PC-3 (cell line): ENCODE measurements around the gene TYROBP. TPM values are rescaled to one million over a fixed set of nuclear protein-coding genes. Genes with fewer than 3 reads are reported as not detected.

Experiments
- ATAC-seq: fragments of 200-7000 bp; cut with Tn5 transposase; 2 replicates; pipeline ENCODE4 v1.9.1; 2020; ENCODE audit warnings: mild to moderate bottlenecking, moderate library complexity
- BruUV-seq: library from RNA; stranded (reverse); fragments of 400-500 nt; replicated peaks from 2 replicates; lab custom pipeline; 2021; lab: Mats Ljungman, UMichigan
- CTCF ChIA-PET: fragments of 300-600 bp; sonication (Branson Sonifier 250); formaldehyde crosslinking; loops from one replicate; lab custom pipeline; 2022; ENCODE audit warnings: antibody characterized with exemption; lab: Charles Lee
- POLR2A ChIA-PET: fragments of 300-600 bp; sonication (Branson Sonifier 250); formaldehyde crosslinking; loops from one replicate; lab custom pipeline; 2022; ENCODE audit warnings: antibody characterized with exemption; ENCODE audit not compliant: unreplicated experiment; lab: Charles Lee
- DNase-seq: peaks from one replicate; pipeline ENCODE4 v3.0.0-alpha.2; 2015
- H2AFZ ChIP-seq: fragments of 300-600 bp; sonication (generic); 2 replicates; pipeline ENCODE4 v1.6.0; 2016; ENCODE audit warnings: antibody characterized with exemption, low read length
- H3F3A ChIP-seq: fragments of 300-600 bp; sonication (generic); one replicate; pipeline ENCODE4 v1.6.0; 2017; ENCODE audit warnings: antibody characterized with exemption, low read length, control low read depth, mild to moderate bottlenecking; ENCODE audit not compliant: unreplicated experiment
- H3K27ac ChIP-seq: fragments of 300-600 bp; sonication (generic); 2 replicates; pipeline ENCODE4 v1.5.1; 2016; ENCODE audit warnings: mild to moderate bottlenecking, low read length
- H3K27me3 ChIP-seq: fragments of 300-600 bp; sonication (generic); 2 replicates; pipeline ENCODE4 v1.6.1; 2016; ENCODE audit warnings: low read length, mixed read lengths
- H3K36me3 ChIP-seq: fragments of 300-600 bp; sonication (generic); 2 replicates; pipeline ENCODE4 v1.6.1; 2016; ENCODE audit warnings: low read depth, mixed run types, low read length, mixed read lengths
- H3K4me1 ChIP-seq: fragments of 300-600 bp; sonication (generic); 2 replicates; pipeline ENCODE4 v1.5.1; 2016; ENCODE audit warnings: low read length; ENCODE audit not compliant: insufficient read depth
- H3K4me2 ChIP-seq: fragments of 300-600 bp; sonication (generic); 2 replicates; pipeline ENCODE4 v1.6.0; 2016; ENCODE audit warnings: low read length
- H3K4me3 ChIP-seq: fragments of 300-600 bp; sonication (generic); 2 replicates; pipeline ENCODE4 v1.5.1; 2016; ENCODE audit warnings: mild to moderate bottlenecking, low read length, mixed read lengths
- H3K79me2 ChIP-seq: fragments of 300-600 bp; sonication (generic); 2 replicates; pipeline ENCODE4 v1.6.1; 2017; ENCODE audit warnings: low read length, mixed read lengths
- H3K9ac ChIP-seq: fragments of 300-600 bp; sonication (generic); 2 replicates; pipeline ENCODE4 v1.6.0; 2016; ENCODE audit warnings: mild to moderate bottlenecking, low read length
- H3K9me2 ChIP-seq: fragments of 300-600 bp; sonication (generic); replicated peaks from 2 replicates; pipeline ENCODE4 v1.6.1; 2016; ENCODE audit warnings: mixed run types, low read length, mixed read lengths
- H3K9me3 ChIP-seq: fragments of 300-600 bp; sonication (generic); 2 replicates; pipeline ENCODE4 v1.6.1; 2016; ENCODE audit warnings: low read length, mixed read lengths
- H4K20me1 ChIP-seq: fragments of 300-600 bp; sonication (generic); 2 replicates; pipeline ENCODE4 v1.6.1; 2016; ENCODE audit warnings: low read length, mixed read lengths
- CTCF ChIP-seq: fragments of 300-600 bp; sonication (generic); conservative IDR thresholded peaks from 2 replicates; pipeline ENCODE4 v1.5.1; 2017; ENCODE audit warnings: antibody characterized with exemption, low read depth, mild to moderate bottlenecking, low read length
- EZH2 ChIP-seq: fragments of 300-600 bp; sonication (generic); IDR thresholded peaks from one replicate; pipeline ENCODE4 v1.6.1; 2017; ENCODE audit warnings: antibody characterized with exemption, mild to moderate bottlenecking, low read length; ENCODE audit not compliant: unreplicated experiment
- EZH2phosphoT487 ChIP-seq: fragments of 300-600 bp; sonication (generic); IDR thresholded peaks from 2 replicates; pipeline ENCODE4 v1.6.1; 2018; ENCODE audit warnings: mild to moderate bottlenecking, antibody characterized with exemption, low read length, borderline replicate concordance
- intact Hi-C: fragments of 100-400 bp; cut with micrococcal nuclease; formaldehyde crosslinking; loops from 2 replicates; pipeline ENCODE4 v1.9.0; 2023
- total RNA-seq: library from RNA; depleted of rRNA; stranded (reverse); fragments of >200 nt; gene quantifications from 2 replicates; pipeline ENCODE4 v1.2.3, GENCODE V29; 2014

Gene TYROBP
- total RNA-seq, 1 experiment from 2014 or later = not detected

- Histone ChIP-seq H2AFZ (no peak overlapping the region), H3F3A (no peaks in the 10 kb centered on the region), H3K79me2 (peaks cover 19% of the 10 kb centered on the region), H4K20me1 (no peaks in the 10 kb centered on the region), H3K27me3 (no peaks in the 10 kb centered on the region), H3K36me3 (no peaks in the 10 kb centered on the region), H3K9ac (peak overlapping the region; percentile 91; the same call in 1 of the 2 replicates), H3K9me2 (no peaks in the 10 kb centered on the region), H3K27ac (no peak overlapping the region), H3K4me1 (peaks cover 10% of the 10 kb centered on the region; the same call in 1 of the 2 replicates), H3K4me3 (peak overlapping the region; percentile 95; the same call in 1 of the 2 replicates), H3K4me2 (peak overlapping the region; percentile 91), H3K9me3 (no peaks in the 10 kb centered on the region)
- TF ChIP-seq EZH2phosphoT487 (no peak), EZH2 (no peak), CTCF (no peak)
- DNase-seq (peak; percentile 27), ATAC-seq (no peak)
- intact Hi-C loops = no loop called here
- no TSS peak for BruUV-seq
- CTCF ChIA-PET = interaction anchor here (0.8 kb wide), 1 partner anchor 30 kb away, joined by 3 read pairs; no protein-coding TSS in a partner anchor
- POLR2A ChIA-PET = no interaction called here
Measured at GRCh38 chr19:35901055-35901644, 6.9 kb downstream of the TYROBP start.

DNA sequence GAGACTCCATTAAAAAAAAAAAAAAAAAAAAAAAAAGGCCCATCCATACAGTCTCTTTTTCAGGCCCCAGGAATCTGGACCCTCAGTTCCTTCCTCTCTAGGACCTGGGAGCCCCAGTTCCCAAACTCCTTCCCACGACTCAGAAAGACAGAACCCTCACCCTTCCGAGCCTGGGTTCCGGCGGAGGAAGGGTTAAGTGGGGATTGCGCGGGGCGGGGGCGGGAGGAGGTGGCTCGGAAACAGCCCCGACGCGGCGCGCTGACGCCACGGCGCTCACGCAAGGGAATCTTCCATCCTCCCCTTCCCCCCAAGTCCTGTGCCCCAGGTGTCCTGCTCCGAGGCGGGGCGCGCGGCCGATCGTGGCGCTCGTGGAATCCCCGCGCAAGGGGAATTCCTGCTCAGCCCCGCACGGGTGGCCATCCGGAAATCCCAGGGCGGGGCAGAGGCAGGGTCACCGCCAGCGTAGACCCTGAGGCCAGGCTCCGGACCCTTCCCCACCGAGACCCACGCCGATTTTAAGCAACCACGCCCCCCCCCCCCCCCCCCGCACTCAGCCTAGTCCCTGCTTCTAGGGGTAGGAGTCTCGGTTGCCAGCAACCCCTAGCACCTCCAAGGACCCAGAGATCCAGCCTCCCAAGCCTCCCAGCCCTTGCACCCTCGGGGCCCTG is 8.4 kb downstream of the TYROBP start:
- ATAC-seq (peak; percentile 75), DNase-seq (peak; percentile 69)
- peak overlapping the region; percentile 59 for H3K27ac ChIP-seq
- H2AFZ ChIP-seq = peak overlapping the region; percentile 82
- H3K4me2 ChIP-seq = peak overlapping the region; percentile 91
- BruUV-seq = no TSS peak
- ChIA-PET POLR2A (no interaction called here), CTCF (no interaction called here)
- peaks cover 10% of the 10 kb centered on the region; the same call in 1 of the 2 replicates for H3K4me1 ChIP-seq
- intact Hi-C loops = loop anchor here (2.0 kb wide), 1 partner anchor 31 kb away; no protein-coding TSS in a partner anchor
- H3K79me2 ChIP-seq = peaks cover 19% of the 10 kb centered on the region
- TF ChIP-seq EZH2 (no peak), CTCF (no peak), EZH2phosphoT487 (no peak)
- H3K9ac ChIP-seq = peak overlapping the region; percentile 91
- no peaks in the 10 kb centered on the region for H4K20me1 ChIP-seq
- H3K9me2 ChIP-seq = no peaks in the 10 kb centered on the region
- no peaks in the 10 kb centered on the region for H3K9me3 ChIP-seq
- no peaks in the 10 kb centered on the region for H3F3A ChIP-seq
- no peaks in the 10 kb centered on the region for H3K27me3 ChIP-seq
- H3K4me3 ChIP-seq = peak overlapping the region; percentile 95
- H3K36me3 ChIP-seq = no peaks in the 10 kb centered on the region

- H3K4me1 ChIP-seq = peaks cover 10% of the 10 kb centered on the region; the same call in 1 of the 2 replicates
- H4K20me1 ChIP-seq = no peaks in the 10 kb centered on the region
- H3K27ac ChIP-seq = no peak overlapping the region
- H2AFZ ChIP-seq = peak overlapping the region; percentile 82
- no peaks in the 10 kb centered on the region for H3K9me3 ChIP-seq
- H3K27me3 ChIP-seq = no peaks in the 10 kb centered on the region
- BruUV-seq = no TSS peak
- H3F3A ChIP-seq = no peaks in the 10 kb centered on the region
- CTCF ChIA-PET = no interaction called here
- no peaks in the 10 kb centered on the region for H3K36me3 ChIP-seq
- DNase-seq = no peak
- peak overlapping the region; percentile 91 for H3K9ac ChIP-seq
- POLR2A ChIA-PET = no interaction called here
- H3K9me2 ChIP-seq = no peaks in the 10 kb centered on the region
- peak overlapping the region; percentile 91 for H3K4me2 ChIP-seq
- peak overlapping the region; percentile 95 for H3K4me3 ChIP-seq
- ATAC-seq = no peak
- TF ChIP-seq CTCF (no peak), EZH2 (no peak), EZH2phosphoT487 (no peak)
- intact Hi-C loops = loop anchor here (2.0 kb wide), 1 partner anchor 32 kb away; no protein-coding TSS in a partner anchor
- H3K79me2 ChIP-seq = peaks cover 19% of the 10 kb centered on the region
Measured at GRCh38 chr19:35898499-35898809, 9.6 kb downstream of the TYROBP start.
